Liver (tissue), 9 donors: ENCODE results near the gene YEATS2. TPM values are rescaled to one million over a fixed set of nuclear protein-coding genes. Genes with fewer than 3 reads are reported as not detected.

Experiments used
- DNase-seq: peaks from one replicate; pipeline ENCODE4 v3.0.0-alpha.2; 2017; ENCODE audit warnings: low spot score
- H3K27ac ChIP-seq, 2 donors: one replicate each; pipeline ENCODE4 v1.7.0; 2013; ENCODE audit warnings: inconsistent platforms in 2 of 2, low read length in 2 of 2, control low read depth in 1 of 2, low read depth in 1 of 2, mild to moderate bottlenecking in 1 of 2
- H3K27me3 ChIP-seq, 4 donors: one replicate each; pipeline versions ENCODE4 v1.6.1 to v1.7.0; 2013; ENCODE audit warnings: low read length in 3 of 4, inconsistent platforms in 1 of 4, mild to moderate bottlenecking in 1 of 4, moderate library complexity in 1 of 4; ENCODE audit not compliant: control insufficient read depth in 4 of 4, insufficient read depth in 4 of 4
- H3K36me3 ChIP-seq, 4 donors: one replicate each; pipeline versions ENCODE4 v1.6.1 to v1.7.0; 2013; ENCODE audit warnings: low read length in 3 of 4, mild to moderate bottlenecking in 3 of 4, low read depth in 1 of 4, moderate library complexity in 1 of 4; ENCODE audit not compliant: control insufficient read depth in 4 of 4, insufficient read depth in 3 of 4
- H3K4me1 ChIP-seq, 4 donors: one replicate each; pipeline versions ENCODE4 v1.6.1 to v1.7.0; 2013; ENCODE audit warnings: low read length in 3 of 4, mild to moderate bottlenecking in 3 of 4, moderate library complexity in 1 of 4; ENCODE audit not compliant: control insufficient read depth in 4 of 4, insufficient read depth in 4 of 4
- H3K4me3 ChIP-seq, 3 donors: one replicate each; pipeline versions ENCODE4 v1.6.1 to v1.7.0; 2013; ENCODE audit warnings: low read length in 3 of 3, control low read depth in 1 of 3, low read depth in 1 of 3, mild to moderate bottlenecking in 1 of 3
- H3K9ac ChIP-seq, 2 donors: one replicate each; pipeline ENCODE4 v1.7.0; 2013; ENCODE audit warnings: low read length in 2 of 2, mild to moderate bottlenecking in 2 of 2, moderate library complexity in 2 of 2, control low read depth in 1 of 2, low read depth in 1 of 2
- H3K9me3 ChIP-seq, 4 donors: one replicate each; pipeline versions ENCODE4 v1.6.1 to v1.7.0; 2013; ENCODE audit warnings: low read length in 3 of 4; ENCODE audit not compliant: control insufficient read depth in 4 of 4
- CTCF ChIP-seq: fragments of 150-350 bp; IDR thresholded peaks from 2 replicates; pipeline ENCODE4 v1.5.1; 2017; ENCODE audit warnings: improper control_type of control experiment, low read depth, low read length; ENCODE audit not compliant: missing input control
- EGR1 ChIP-seq, 2 donors: IDR thresholded peaks; 2 replicates each; pipeline ENCODE4 v1.6.1; 2016 to 2018; ENCODE audit warnings: antibody characterized with exemption in 2 of 2, low read depth in 2 of 2
- FOXA1 ChIP-seq: IDR thresholded peaks from 2 replicates; pipeline ENCODE4 v1.6.1; 2016; ENCODE audit warnings: antibody characterized with exemption
- FOXA2 ChIP-seq: IDR thresholded peaks from 2 replicates; pipeline ENCODE4 v1.6.1; 2016; ENCODE audit warnings: antibody characterized with exemption
- GABPA ChIP-seq, 2 donors: IDR thresholded peaks in 1 of 2; conservative IDR thresholded peaks in 1 of 2; 2 replicates each; pipeline ENCODE4 v1.6.1; 2016; ENCODE audit warnings: antibody characterized with exemption in 2 of 2, mild to moderate bottlenecking in 1 of 2, moderate library complexity in 1 of 2
- HNF4A ChIP-seq, 2 donors: conservative IDR thresholded peaks; 2 replicates each; pipeline ENCODE4 v1.6.1; 2016; ENCODE audit warnings: antibody characterized with exemption in 2 of 2, mild to moderate bottlenecking in 2 of 2
- HNF4G ChIP-seq: IDR thresholded peaks from 2 replicates; pipeline ENCODE4 v1.6.1; 2016; ENCODE audit warnings: antibody characterized with exemption
- JUND ChIP-seq, 2 donors: IDR thresholded peaks; 2 replicates each; pipeline ENCODE4 v1.6.1; 2016; ENCODE audit warnings: antibody characterized with exemption in 2 of 2
- NR2F2 ChIP-seq: IDR thresholded peaks from 2 replicates; pipeline ENCODE4 v1.6.1; 2016; ENCODE audit warnings: antibody characterized with exemption
- RXRA ChIP-seq, 2 donors: IDR thresholded peaks; 2 replicates each; pipeline ENCODE4 v1.6.1; 2017 to 2018; ENCODE audit warnings: antibody characterized with exemption in 2 of 2, mild to moderate bottlenecking in 1 of 2
- SP1 ChIP-seq: IDR thresholded peaks from 2 replicates; pipeline ENCODE4 v1.6.1; 2018; ENCODE audit warnings: antibody characterized with exemption, mild to moderate bottlenecking
- TAF1 ChIP-seq: conservative IDR thresholded peaks from 2 replicates; pipeline ENCODE4 v1.6.1; 2016; ENCODE audit warnings: antibody characterized with exemption, mild to moderate bottlenecking
- YY1 ChIP-seq: IDR thresholded peaks from 2 replicates; pipeline ENCODE4 v1.6.1; 2016; ENCODE audit warnings: antibody characterized with exemption, mild to moderate bottlenecking
- ZBTB33 ChIP-seq: IDR thresholded peaks from 2 replicates; pipeline ENCODE4 v1.6.1; 2016; ENCODE audit warnings: antibody characterized with exemption
- WGBS: extraction: QIAGEN DNeasy Blood & Tissue Kit; methylation state at CpG from one replicate; pipeline ENCODE4 v1.1.7; 2013; 5-methylcytosine and 5-hydroxymethylcytosine counted together
- polyA plus RNA-seq, 2 donors: library from polyadenylated mRNA; stranded (reverse) in 1 of 2; unstranded in 1 of 2; fragments of 200-250 nt in 1 of 2; fragments of >200 nt in 1 of 2; fragmentation: Nextera tagmentation in 1 of 2; extraction: Ambion mirVana in 1 of 2; gene quantifications; one replicate each; pipeline versions ENCODE4 v1.2.1 to v1.2.3, GENCODE V29; 2013 to 2015
- total RNA-seq, 2 donors: library from RNA; depleted of rRNA; stranded (reverse); fragments of >200 nt; gene quantifications; one replicate each; pipeline ENCODE4 v1.2.3, GENCODE V29; 2014
- TF ChIP-seq, protein P1 (sequence below): IDR thresholded peaks from 2 replicates; pipeline ENCODE4 v1.6.1; 2016; ENCODE audit warnings: antibody characterized with exemption
- TF ChIP-seq, protein P2 (sequence below): IDR thresholded peaks from 2 replicates; pipeline ENCODE4 v1.6.1; 2016; ENCODE audit warnings: antibody characterized with exemption, mild to moderate bottlenecking
- TF ChIP-seq, protein P3 (sequence below): IDR thresholded peaks from 2 replicates; pipeline ENCODE4 v1.6.1; 2016; ENCODE audit warnings: antibody characterized with exemption
- donor health status: healthy.
- donor health status: healthy.
- donor health status: healthy.
- donor health status: healthy.
- donor health status: healthy.

Gene YEATS2
- total and polyA plus RNA-seq, 4 donors, result 1.5 to 9.4 (median 4.9) TPM

DNA sequence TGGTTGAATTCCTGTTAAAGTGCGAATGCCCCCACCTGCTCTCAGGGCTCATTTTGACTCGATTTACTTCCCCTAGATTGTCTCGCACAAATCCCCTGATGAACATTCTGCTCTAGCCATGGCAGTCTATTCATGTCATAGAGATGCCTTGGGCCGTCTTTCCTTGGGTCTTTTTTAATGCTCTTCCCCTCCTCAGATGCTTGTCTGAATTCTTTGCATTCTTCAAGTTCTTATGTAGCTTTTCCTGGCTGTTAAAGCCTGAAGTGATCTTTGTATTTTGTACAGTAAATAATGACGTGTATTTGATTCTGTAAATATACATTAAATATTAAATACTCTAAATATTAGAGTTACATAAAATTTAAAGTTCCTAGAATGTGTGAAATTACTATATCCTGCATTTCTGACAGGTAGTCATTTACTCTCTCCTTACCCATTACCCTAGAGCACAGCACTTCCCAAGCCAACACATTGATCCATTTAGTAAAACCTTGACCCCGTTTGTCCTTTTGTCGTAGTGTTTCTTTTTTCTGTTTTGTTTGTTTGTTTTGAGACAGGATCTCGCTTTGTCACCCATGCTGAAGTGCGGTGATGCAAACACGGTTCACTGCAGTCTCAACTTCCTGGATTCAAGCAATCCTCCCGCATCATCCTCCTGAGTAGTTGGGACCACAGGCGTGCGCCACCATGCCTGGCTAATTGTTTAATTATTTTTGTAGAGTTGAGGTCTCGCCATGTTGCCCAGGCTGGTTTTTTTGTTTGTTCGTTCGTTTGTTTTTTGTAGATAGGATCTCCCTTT is 47.9 kb downstream of the YEATS2 start:
- H3K27ac ChIP-seq, result no peak overlapping the region
- H3K9ac ChIP-seq, result no peak overlapping the region
- 77% methylated on average over 16 of the region's 16 CpGs for WGBS
- no peaks in the 10 kb centered on the region for H3K27me3 ChIP-seq
- no peaks in the 10 kb centered on the region for H3K9me3 ChIP-seq
- no peaks in the 10 kb centered on the region for H3K4me1 ChIP-seq
- no peak for DNase-seq
- H3K4me3 ChIP-seq, result no peak overlapping the region
- peaks cover 0 to 4% (median under 1%) of the 10 kb centered on the region in 4 donors for H3K36me3 ChIP-seq
- TF ChIP-seq JUND (IDR thresholded peaks at IDR 0.05) (no peak), ZBTB33 (no peak), RXRA (IDR thresholded peaks at IDR 0.05) (no peak), HNF4A (conservative IDR thresholded peaks at IDR 0.05) (no peak), GABPA (IDR thresholded peaks at IDR 0.05 in 1 of 2, conservative IDR thresholded peaks at IDR 0.05 in 1 of 2) (no peak), NR2F2 (no peak), FOXA1 (no peak), HNF4G (no peak), SP1 (no peak)

DNA sequence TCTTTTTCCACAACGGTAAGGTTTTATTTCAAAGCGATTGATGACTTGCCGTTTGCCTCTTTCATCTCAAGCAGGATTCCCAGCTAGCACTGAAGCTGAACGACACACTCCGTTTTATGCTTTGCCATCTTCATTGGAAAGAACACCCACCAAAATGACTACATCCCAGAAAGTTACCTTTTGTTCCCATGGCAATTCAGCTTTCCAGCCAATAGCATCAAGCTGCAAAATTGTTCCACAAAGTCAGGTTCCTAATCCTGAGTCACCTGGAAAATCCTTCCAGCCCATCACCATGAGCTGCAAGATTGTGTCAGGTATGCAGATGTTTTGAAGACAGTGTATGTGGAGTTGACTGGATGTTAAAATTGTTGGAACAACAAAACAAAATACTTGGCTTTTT is 56.5 kb downstream of the YEATS2 start:
- TF ChIP-seq, protein P1, sequence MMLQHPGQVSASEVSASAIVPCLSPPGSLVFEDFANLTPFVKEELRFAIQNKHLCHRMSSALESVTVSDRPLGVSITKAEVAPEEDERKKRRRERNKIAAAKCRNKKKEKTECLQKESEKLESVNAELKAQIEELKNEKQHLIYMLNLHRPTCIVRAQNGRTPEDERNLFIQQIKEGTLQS, result no peak
- TF ChIP-seq HNF4G, result no peak
- TF ChIP-seq NR2F2, result no peak
- 96% methylated on average over 5 of the region's 5 CpGs for WGBS
- H3K36me3 ChIP-seq, result peaks cover 2 to 20% (median 17%) of the 10 kb centered on the region in 4 donors
- H3K27me3 ChIP-seq, result no peaks in the 10 kb centered on the region
- H3K27ac ChIP-seq, result no peak overlapping the region
- no peak for DNase-seq
- H3K4me1 ChIP-seq, result no peaks in the 10 kb centered on the region
- H3K4me3 ChIP-seq, result no peak overlapping the region
- H3K9me3 ChIP-seq, result no peaks in the 10 kb centered on the region
- no peak overlapping the region for H3K9ac ChIP-seq

DNA sequence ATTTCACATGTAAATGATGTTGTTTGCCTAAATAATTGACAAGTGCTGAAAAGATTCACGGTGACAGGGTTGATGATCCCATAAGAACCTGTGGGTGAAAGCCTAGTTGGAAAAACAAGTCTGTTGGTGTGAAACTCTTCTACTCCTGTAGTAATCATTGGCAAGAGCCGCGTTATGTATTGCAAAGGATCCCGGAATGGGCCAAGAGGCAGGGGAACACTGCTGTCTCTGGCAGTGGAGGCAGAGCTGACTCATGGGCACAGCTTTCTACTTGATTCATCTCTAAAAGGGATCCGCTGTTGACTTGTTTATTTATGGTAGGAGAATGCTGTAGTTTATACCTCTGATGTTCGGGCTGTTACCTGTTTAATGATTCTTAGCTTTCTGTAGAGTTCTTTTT is 64.7 kb downstream of the YEATS2 start:
- no peak overlapping the region for H3K9ac ChIP-seq
- no peak overlapping the region for H3K27ac ChIP-seq
- H3K9me3 ChIP-seq, result no peaks in the 10 kb centered on the region
- H3K36me3 ChIP-seq, result peaks cover 3 to 8% (median 6%) of the 10 kb centered on the region in 4 donors
- no peak overlapping the region for H3K4me3 ChIP-seq
- H3K27me3 ChIP-seq, result no peaks in the 10 kb centered on the region
- WGBS, result 98% methylated on average over 6 of the region's 6 CpGs
- DNase-seq, result no peak
- H3K4me1 ChIP-seq, result peaks cover 0 to 7% (median under 1%) of the 10 kb centered on the region in 4 donors
- TF ChIP-seq GABPA (IDR thresholded peaks at IDR 0.05 in 1 of 2, conservative IDR thresholded peaks at IDR 0.05 in 1 of 2) (no peak), FOXA1 (no peak), RXRA (IDR thresholded peaks at IDR 0.05) (no peak), CTCF (no peak), YY1 (no peak), NR2F2 (no peak), ZBTB33 (no peak), EGR1 (IDR thresholded peaks at IDR 0.05; ENCODE audit: low read depth in 2 of 2) (no peak), FOXA2 (no peak), TAF1 (no peak), JUND (IDR thresholded peaks at IDR 0.05) (no peak), HNF4G (no peak), HNF4A (conservative IDR thresholded peaks at IDR 0.05) (no peak)
- TF ChIP-seq, protein P2, sequence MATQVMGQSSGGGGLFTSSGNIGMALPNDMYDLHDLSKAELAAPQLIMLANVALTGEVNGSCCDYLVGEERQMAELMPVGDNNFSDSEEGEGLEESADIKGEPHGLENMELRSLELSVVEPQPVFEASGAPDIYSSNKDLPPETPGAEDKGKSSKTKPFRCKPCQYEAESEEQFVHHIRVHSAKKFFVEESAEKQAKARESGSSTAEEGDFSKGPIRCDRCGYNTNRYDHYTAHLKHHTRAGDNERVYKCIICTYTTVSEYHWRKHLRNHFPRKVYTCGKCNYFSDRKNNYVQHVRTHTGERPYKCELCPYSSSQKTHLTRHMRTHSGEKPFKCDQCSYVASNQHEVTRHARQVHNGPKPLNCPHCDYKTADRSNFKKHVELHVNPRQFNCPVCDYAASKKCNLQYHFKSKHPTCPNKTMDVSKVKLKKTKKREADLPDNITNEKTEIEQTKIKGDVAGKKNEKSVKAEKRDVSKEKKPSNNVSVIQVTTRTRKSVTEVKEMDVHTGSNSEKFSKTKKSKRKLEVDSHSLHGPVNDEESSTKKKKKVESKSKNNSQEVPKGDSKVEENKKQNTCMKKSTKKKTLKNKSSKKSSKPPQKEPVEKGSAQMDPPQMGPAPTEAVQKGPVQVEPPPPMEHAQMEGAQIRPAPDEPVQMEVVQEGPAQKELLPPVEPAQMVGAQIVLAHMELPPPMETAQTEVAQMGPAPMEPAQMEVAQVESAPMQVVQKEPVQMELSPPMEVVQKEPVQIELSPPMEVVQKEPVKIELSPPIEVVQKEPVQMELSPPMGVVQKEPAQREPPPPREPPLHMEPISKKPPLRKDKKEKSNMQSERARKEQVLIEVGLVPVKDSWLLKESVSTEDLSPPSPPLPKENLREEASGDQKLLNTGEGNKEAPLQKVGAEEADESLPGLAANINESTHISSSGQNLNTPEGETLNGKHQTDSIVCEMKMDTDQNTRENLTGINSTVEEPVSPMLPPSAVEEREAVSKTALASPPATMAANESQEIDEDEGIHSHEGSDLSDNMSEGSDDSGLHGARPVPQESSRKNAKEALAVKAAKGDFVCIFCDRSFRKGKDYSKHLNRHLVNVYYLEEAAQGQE, result no peak
- TF ChIP-seq, protein P3, sequence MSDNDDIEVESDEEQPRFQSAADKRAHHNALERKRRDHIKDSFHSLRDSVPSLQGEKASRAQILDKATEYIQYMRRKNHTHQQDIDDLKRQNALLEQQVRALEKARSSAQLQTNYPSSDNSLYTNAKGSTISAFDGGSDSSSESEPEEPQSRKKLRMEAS, result no peak
